Stimulated activated CD4-positive, alpha-beta T cell treated with anti-CD3 and anti-CD28 coated beads, Interleukin-2, amount 100 ng/mL, for 48 hours (primary cell): ENCODE measurements around the gene ANKH.
A peak's percentile ranks its signal among the peaks of the same experiment; 100 is the strongest.
"Not testable (repeated sequence)": the region's sequence is repeated elsewhere in the genome, so short reads cannot be mapped to it uniquely, and the experiment has no call there.

Source experiments
- DNase-seq, 2 donors: peaks; one replicate each; pipeline ENCODE4 v3.0.0-alpha.2; 2020

The ANKH gene

DNA sequence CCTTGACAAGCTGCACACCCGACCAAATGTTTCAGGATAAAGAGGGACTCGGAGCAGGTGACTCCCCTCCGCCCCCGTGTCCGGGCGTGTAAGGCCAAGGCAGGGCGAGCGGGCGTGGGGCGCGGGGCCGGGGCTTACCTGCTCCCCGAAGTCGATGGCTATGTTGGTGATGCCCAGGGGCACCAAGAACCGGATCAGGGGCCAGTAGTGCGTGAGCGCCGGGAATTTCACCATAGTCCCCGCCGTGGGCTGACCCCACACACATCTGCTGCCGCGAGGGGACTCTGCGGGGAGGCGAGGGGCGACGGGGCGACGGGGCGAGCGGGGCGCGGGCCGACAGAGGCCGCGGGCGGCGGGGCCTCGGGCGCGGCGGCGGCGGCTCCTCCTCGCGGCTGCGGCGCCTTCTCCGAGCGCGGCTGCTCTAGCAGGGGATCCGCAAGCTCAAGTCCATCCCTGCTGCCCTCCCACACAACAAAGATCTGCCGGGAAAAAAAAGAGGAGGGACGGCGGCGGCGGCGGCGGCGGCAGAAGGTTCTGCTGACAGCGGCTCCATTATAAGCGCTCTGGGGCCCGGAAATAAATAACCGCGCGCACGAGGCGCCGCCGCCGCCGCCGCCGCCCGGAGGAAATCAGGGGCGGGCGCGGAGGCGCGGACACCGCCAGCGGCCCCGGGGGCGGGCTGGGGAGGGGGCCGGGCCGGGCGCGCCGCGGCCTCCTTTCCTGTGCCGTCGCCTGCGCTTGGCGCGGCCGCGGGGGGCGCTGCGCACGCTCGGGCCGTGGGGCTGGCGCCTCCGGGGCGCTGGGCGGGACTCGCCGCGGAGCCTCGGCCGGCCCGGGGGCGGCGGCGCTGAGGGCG, at the start of gene ANKH:
ANKH (minus strand) TSS at position 565 of the 856 bp plus-strand sequence; CDS start at position 234, 331 bp downstream.
- peak; percentile 70 to 77 for DNase-seq

DNA sequence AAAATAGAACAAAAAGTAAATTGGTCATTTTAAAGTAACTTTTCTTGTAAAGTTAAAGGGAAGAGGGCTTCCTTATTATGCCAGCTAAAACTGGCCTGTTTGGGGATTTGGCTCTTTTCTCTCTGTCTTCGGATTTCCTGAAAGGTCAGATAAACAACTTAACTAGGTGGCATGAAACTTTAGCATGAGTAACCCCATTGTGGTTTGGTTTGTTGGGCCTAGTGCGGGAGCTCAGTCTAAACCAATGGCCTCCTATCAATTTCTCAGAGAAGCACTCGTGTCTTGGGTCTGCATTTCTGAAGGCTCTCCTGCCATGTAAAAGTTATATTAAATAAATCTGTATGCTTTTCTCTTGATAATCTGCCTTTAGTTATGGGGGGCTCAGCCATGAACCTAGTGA, 48.5 kb upstream of the ANKH start:
- no peak for DNase-seq

DNA sequence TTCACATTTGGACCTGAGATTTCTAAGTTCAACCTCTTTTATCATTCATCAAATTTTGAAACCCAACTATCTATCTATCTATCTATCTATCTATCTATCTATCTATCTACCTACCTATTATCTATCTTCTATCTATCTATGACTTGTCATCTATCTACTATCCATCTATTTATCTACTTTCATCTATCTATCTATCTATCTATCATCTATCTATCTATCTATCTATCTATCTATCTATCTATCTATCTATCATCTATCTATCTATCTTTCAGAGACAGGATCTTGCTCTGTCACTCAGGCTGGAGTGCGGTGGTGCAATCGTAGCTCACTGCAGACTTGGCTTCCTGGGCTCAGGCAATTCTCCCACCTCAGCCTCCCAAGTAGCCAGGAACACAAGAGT, 47.5 kb upstream of the ANKH start:
- DNase-seq, result not testable (repeated sequence)

DNA sequence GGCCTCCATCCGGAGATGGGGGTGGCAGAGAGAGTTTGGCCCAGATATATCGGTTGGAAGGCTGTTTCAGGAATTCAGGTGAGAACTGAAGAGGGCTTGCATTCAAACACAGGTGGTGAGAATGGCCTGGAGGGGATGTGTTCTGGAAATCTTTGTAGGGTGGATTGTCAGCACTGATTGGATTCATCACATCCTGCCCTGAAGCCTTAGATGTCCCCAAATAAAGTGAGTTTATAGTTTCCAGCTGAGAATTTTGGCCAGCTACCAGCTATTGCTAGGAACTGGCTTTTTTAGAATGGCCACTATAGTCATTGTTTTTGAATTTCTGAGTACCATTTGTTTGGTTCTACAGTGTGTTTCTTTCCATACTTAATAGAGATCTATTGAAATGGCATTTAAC, 46.1 kb upstream of the ANKH start:
- DNase-seq, result no peak

DNA sequence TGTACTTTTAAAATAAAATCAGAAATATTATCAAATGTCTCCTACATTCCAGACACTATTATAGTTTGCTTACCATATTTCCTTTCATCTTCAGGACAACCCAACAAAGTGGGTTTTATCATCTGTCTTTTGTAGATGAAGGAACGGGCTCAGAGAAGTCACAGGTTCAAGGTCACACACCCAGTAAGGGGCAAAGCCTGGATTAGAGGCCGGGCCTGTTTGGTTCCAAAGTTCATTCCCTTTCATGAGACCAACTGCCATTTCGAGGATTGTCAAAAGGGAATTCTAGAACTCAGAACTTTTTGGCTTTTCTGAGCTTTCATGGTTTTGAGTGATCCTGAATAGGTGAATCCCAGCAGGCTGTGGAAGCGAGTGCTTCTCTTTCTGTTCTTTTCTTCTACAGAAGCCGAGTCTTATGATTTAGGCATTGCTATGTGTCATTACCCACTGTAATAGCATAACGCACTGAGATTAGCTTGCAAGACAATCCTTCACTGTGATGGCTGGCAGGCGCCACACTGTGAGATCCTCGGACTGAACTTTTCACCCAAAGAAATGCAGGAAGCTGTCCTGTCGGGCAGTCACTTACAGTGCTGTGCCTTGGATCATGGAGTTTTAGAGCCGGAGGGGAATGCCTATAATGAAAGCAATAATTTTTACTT, 43.8 kb upstream of the ANKH start:
- no peak for DNase-seq

DNA sequence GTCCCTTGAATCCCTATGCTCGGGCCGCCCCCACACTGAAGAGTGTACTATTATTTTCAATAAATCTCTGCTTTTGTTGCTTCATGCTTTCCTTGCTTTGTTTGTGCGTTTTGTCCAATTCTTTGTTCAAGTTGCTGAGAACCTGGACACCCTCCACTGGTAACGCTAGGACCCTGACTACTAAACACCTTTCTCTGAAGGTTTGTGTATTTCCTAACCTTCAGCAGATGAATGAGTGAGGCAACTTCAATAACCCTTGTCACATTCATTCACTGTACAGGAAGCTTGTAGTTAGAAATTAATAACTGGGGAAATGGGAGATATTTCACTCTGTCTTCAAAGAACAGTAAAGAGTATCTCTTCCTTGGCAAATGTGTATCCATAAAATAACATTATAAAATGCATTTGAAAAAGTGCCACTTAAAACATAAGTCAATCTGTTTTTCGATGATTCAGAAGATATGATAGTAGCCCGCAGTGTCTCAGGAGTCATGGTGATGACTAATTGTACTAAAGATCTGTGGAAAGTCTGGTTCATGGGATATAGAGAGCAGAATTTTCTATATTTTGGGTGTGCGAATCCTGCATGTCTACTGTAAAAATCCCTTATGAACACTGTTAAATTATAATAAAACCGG, 43.2 kb upstream of the ANKH start:
- no peak for DNase-seq

DNA sequence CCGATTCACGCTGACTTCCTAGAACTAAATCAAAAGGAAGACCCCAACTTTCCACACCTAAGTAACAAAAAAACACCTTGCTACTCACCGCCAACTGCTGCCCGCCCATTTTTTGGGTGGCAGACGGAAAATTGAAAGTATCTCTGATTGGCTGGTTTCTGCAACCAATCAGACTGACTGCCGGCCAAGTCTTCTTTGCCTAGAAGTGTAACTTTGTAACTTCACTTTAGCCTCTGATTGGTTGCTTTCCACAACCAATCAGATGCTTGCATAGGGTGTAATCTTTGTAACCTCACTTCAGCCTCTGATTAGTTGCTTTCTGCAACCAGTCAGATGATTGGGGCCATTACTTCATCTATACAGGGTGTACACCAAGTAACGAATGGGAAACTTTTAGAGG, 42.6 kb upstream of the ANKH start:
- no peak for DNase-seq

DNA sequence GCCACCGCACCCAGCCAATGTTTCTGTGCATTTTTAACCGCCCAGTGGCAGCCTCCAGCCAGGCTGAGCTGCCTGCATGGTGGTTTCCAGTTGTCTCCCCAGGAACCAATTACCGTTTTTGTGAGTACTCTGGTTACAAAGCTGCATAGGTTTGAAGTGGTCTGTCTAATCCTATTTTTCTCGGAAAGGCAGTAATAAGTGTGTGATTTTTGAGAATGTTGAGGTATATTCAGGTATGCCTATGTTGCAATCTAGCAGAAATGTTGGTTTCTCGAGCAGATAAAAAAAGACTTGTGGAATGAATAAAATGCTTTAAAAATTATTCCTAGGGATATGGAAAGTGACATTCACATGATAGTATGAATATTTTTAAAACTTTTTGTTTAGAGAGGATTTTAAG, 41.5 kb upstream of the ANKH start:
- DNase-seq, result no peak

DNA sequence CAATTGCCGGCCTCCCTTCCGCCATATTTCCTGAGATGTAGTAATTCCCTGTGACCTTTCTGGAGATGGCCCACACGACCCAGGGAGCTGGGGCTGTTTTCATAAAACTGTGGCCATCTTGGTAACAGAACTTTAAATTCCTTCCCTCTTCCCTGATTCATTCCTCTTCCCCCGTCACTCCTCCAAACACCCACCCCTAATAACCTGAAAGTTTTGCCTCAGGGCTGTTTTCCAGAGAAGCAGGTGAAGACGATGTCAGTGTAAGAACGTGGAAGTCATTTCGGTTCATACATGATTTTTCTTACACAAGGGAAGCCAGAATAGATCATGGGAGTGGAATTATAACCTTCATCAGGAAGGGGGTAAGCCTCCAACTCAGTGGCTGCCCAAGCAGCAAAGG, 40.6 kb upstream of the ANKH start:
- DNase-seq, result no peak

DNA sequence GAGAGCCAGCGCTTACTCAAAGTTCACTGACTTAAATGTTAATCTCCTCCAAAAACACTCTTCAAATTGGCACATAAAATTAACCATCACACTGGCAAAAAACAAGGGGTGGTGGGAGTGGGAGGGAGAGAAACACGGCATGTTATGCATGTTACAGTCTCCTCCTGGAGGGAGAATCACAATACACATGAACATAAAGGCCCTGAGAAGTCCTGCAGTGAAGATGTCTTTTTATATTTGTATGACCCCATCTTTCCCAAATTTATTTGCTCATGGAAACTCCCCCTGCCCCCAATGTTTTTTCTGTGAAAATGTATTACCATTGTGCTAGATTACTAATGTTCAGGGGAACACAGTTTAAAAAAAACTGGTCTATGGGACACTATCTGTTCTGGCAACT, 37.8 kb upstream of the ANKH start:
- no peak for DNase-seq

DNA sequence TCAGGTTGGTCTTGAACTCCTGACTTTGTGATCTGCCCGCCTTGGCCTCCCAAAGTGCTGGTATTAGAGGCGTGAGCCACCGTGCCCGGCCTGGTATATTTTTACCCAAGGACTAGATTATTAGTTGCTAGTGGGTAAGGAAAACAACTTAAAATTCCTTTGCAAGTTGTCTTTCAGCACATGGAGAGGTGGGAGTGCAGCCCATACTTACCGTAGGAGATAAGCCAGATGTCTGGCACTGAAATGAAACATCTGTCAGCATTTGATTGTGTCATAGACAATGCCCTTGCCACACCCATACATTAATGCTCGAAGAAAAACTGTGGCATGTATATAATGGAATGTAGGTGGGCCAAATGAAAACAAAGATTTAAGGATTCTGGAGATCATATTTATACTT, 36.6 kb upstream of the ANKH start:
- no peak for DNase-seq

DNA sequence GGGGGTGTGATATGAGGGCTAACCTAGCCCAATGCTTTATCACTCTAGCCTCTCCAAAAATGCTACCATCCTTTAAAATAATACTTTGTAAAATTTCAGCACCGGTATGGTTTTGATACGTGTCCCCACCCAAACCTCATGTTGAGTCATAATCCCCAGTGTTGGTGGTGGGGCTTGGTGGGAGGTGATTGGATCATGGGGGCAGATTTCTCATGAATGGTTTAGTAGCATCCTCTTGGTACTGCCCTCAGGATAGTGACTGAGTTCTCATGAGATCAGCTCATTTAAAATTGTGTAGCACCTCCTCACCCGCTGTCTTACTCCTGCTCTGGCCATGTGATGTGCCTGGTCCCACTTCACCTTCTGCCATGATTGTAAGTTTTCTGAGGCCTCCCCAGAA, 35.0 kb upstream of the ANKH start:
- DNase-seq, result no peak

DNA sequence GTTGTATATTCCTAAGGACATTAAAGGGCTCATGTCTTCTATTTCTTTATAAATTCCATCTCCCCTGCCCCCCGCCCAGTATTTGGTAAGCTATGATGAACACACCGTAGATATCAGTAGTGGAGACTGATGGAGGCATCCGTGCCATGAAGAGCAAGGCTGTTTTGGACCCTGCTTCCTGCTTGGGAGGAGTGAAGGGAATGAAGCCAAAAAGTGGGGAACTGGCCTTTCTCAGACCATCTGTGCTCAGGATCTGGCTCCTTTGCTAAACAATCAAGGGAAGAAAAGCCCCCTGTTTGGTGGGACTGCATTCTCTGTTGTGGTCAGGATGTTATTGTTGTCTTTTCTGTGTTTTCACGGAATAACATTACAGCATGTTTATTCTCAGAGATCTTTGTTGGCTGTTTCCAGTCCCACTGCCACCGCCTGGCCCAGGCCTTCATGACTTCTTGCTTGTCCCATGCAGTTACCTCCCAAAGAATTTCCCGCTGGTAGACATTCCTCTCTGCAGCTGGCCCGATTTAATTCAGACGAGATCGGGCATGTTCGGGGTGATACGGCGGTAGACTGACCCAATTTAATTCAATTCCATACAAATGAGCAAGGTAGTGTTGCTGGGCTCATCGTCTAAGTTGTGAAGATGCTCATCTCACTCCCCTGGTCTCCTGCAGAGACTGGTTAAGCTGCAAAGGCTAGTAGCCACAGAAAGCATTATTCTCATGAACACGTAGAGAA, 31.4 kb upstream of the ANKH start:
- no peak for DNase-seq

DNA sequence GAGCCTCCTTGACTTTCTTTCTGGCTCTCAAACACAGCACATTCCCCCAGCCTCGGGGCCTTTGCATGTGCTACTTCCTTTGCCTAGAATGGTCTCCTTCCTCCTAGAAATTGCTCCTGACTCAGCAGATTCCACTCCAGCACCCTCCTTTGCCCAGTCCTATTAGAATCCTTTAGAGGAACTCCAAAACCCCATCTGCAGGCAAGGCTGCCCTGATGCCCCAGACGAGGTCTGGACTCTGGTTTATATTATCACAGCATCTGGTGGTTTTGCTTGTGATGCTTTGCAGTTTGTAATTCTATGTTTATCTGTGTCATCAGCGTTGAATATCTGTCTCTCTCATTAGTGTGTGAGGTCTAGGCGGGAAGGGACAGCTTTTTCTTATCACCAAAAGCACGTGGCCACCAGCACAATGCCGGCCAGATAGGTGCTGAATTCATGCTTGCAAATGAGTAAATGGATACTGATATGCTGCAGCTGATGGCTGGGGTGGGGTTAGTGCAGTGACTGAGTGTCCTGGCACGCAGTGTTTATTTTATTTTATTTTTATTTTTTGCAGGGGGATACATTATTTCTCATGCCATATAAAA, 30.0 kb upstream of the ANKH start:
- DNase-seq, result no peak

DNA sequence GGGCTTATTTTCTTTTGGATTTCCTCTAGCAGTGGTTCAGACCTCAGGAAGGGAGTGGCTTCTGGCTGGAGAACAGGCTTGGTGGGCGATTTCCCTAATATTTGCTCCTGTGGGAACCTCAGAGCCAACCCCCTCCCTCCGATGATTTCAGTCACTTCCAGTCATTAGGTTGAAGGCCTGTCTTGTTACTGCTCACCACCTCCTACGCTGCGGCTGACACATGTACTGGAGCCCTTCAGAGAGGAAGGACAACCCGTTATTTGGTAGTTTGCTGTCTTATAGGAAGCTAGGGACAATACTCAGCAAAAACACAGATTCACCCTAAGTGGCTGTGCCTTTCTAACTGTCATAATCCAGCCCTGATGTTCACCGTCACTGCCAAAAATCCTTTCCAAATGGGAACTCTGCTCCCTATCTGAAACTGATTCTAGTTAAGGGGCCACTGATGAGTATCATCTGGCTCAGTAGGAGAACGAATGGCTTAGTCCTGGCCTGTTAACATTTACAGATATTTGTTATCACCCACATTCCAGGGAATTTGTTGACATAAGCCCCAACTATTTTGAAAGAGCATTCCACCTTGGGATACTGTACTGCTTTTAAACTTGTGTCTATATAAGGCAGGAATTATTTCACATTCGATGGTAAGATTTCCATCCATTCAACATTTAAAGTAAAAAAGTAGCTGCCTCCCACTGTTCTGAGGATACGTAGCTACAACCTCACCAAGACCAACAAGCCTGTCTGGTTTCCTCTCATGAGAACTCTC, 29.3 kb upstream of the ANKH start:
- no peak for DNase-seq

DNA sequence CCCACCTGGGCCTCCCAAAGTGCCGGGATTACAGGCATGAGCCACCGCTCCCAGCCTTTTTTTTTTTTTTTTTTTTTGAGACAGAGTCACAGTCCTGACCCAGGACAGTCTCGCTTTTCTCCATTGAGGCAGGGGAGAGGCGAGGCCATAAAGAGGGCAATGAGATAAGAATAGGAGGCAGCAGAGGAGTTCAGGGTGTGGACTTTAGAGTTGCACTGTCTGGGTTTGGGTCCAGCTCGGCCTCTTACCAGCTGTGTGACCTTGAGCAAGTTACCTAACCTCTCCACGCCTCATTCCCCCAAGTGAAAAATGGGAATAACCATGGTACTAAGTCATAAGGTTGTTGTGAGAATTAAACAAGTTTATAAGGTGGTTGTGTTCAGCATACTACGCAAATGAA, 24.6 kb upstream of the ANKH start:
- DNase-seq, result no peak

DNA sequence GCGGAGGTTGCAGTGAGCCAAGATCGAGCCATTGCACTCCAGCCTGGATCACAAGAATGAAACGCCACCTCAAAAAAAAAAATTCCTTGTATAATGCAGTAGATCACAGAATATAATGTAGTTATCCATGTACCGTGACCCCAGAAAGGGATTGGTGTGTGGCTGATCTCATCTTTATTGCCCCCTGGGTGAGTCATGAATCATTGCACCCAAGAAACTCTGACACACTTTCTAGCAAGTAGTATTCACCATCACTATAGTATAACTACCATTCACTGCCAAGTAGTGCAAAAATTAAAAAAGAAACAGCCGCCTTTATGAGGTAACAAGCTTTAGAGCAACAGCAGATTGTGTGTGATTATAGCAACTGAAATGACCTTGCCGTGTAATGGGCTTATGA, 23.7 kb upstream of the ANKH start:
- DNase-seq, result no peak

DNA sequence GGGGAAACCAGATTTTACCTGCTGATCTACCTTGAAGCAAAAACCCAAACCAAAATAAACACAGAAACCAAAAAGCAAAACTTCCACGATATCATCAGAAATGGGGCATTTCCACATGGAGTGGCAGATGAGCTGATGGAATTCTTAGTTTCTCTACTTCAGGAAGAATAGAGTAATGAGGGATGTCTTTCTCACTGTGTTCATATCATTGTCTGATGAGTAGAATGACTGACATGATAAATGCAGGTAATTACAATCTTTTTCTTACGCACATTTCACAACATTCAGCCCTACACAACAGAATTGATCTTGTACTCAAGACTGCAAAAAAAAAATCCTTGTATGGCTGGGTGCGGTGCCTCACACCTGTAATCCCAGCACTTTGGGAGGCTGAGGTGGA, 23.2 kb upstream of the ANKH start:
- DNase-seq, result no peak

DNA sequence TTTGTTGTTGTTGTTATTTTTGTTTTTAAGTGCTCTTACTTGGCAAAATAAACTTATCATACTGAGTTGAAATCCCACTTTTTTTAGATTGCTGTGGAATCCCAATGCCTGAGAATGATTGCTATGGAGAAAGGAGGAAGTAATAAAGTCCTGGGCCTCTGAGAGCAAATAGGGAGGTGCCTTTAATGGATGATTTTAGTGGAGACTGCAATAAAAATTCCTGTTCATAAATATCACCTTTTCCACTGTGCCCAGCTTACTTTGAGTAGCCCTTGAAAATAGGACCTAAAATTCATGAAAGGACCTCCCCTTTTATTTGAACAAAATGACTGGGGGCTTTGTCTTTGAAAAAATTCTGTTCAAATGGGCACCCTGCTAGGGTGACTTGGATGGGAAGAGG, 21.8 kb upstream of the ANKH start:
- no peak for DNase-seq

DNA sequence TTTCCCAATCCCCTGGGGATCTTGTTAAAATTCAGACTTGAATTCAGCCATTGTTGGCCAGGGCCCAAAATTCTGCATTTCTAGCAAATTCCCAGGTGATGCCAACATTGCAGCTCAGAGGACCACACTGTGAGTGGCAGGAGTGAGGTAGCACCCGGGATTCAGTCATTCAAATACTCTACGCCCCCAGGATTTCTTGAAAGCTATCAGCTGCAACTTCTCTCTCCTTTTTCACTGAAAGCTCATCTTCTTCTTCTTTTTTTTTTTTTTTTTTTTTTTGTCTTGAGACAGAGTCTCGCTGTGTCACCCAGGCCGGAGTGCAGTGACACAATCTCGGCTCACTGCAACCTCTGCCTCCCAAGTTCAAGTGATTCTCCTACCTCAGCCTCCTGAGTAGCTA, 19.3 kb upstream of the ANKH start:
- no peak for DNase-seq

DNA sequence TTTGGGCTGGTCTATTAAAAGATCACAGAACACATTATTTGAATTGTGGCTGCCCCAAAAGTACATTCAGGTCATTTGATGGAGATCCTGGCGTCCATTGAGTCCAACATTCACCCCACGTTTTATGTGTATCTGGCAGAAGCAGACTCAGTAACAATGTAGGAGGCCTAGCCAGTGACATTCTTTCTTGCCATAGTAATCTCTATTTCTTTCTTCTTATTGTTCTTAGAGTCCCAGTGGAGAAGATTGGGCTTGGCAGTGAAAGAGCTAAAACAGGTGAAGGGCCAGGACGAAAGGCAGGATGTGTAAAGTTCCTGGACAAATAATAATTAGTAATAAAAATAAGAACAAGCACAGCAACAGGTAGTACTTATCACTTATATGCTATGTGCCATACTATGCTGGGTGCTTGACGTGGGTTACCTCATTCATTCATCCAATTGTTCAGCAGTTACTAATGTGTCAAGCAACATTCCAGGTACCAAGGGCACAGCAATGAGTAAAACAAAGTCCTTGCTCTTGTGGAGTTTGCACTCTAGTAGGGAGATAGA, 12.6 kb upstream of the ANKH start:
- no peak for DNase-seq
